HCEC 1CT (cell line): Measurements from ENCODE around the gene EMC9.
A peak's percentile ranks its signal among the peaks of the same experiment; 100 is the strongest.

Source experiments
- DNase-seq: peaks from one replicate; pipeline ENCODE4 v3.0.0-alpha.2; 2017

EMC9 gene

DNA sequence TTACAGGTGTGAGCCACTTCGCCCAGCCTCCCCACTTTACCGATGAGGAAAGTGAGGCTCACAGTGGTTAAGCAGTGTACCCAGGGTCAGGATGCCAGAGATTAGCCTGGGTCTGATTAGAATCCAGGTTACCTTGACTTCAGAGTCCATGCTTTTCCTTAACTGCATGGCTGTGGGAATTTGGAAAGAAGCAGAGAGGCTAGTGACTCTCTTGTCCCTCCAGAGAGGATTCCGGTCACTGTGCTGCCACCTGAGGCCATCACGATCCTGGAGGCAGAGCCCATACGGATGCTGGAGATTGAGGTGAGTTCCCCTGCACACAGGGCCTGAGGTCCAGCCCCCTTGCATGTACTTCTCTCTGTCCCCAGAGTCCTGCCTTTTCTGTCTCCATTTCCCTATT, 35.2 kb upstream of the EMC9 start:
- no peak for DNase-seq

DNA sequence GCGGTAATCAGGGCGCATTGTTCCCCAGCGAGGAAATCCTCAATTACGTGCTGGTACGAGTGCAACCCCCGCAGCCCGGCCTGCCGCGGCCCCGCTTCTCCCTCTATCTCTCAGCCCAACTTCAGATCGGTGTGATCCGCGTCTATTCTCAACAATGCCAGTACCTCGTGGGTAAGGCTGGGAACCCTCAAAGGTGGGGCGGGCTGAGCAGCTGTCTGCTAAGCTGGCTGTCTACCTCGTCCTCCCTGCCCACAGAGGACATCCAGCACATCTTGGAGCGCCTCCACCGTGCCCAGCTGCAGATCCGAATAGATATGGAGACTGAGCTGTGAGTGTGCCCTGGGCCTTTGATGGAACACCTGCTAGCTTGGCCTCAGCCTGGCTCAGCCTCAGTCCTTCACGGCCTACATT, 31.5 kb upstream of the EMC9 start:
- no peak for DNase-seq

DNA sequence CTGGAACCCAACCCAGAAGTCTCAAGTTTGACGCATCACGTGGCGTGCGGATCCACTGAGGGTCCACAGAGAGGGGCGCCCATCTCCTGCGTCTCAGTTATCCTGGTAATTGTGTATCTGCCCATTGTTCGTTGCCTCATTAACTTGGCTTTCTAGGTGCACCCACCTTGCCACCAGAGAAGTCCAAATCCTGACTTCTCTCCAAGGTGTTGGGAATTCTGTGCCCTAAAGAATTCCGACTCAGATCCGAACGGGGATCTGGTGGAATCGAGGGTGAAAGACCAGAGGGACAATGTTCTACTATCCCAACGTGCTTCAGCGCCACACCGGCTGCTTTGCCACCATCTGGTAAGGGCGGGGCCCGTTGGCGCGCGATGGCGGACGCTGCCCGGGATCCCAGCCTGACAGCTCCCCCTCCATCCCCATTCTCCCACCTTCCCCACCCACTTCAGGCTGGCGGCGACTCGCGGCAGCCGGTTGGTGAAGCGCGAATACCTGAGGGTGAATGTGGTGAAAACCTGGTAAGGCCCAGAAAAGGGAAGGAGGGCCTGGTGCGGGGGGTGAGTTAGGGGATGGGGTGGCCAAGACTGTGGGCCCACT, 31.0 kb upstream of the EMC9 start:
- DNase-seq: no peak

DNA sequence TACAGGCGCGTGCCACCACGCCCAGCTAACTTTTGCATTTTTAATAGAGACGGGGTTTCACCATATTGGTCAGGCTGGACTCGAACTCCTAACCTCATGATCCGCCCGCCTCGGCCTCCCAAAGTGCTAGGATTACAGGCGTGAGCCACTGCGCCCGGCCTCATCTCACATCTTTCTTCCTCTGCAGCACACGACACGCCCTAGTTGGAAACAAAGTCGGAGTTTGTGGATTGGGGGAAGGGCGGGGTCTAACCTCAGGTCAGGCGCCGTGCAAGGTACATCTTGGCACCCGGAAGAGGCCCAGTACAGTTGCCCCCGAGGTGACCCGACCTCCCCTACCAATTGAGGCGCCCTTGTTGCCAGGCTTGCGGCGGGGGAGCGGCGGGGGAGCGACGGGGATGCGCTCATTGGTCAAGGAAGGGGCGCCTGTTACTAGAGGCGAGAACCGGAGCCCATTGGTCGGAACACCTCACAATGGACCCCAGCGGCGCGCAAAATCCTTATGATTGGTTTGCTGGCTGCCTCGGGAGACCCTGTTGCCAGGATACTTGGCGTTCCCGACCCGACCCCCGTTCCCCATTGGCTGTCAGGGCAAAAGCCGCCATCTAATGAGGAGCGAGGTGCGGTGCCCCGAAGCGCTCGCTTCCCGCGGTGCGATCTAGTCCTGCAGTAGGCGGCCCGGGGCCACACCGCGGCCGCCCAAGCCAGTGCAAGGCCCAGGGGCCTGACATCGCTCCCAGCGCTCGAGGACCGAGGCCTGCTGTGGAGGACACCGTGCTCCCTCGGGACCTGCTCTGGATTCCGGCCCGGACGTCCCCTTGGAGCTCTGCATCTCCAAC, 30.2 kb upstream of the EMC9 start, which contains the start of gene REC8:
Gene REC8 (plus strand): TSS at position 659 of the 839 bp plus-strand sequence. CDS start 473 bp downstream, outside the sequence.
- DNase-seq: no peak

DNA sequence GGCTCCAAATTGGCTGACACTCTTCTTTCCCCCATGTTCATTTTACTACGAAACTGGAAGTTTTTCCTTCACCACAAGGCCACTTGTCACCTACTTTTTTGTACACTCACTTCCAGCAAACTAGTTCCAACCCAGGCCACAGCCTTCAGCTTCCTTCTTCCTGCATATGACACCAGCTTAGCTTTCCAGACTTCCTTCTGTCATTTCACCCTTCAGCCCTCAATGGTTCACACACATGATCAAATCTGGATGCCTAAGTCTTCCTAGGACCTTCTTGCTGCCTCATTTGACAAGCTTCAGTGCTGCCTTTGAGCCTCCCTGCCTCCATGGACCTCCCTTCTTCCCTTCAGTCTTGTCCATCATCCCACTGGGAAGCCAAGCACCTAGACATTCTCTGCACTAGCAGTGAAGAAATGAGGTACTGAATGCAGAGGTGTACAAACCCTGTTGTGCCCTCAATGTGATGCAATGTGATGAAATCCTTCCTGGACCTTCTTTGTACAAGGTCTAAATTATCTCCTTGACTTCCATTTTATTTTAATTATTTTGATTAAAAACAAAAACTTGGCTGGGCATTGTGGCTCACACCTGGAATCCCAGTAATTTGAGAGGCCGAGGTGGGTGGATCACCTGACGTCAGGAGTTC, 26.2 kb upstream of the EMC9 start:
- no peak for DNase-seq

DNA sequence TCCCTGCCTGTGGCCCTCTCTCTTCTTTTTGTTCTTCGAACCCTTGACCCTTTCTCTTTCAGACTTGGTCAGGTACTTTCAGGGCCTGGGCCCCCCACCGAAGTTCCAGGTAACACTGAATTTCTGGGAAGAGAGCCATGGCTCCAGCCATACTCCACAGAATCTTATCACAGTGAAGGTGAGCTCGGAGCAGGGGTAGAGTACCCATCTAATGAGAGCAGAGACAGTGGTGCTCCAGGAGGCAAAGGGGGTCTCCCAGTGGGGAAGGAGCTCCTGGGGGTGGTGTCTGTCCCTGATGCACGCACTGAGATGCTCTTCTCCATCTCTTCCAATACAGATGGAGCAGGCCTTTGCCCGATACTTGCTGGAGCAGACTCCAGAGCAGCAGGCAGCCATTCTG, 24.4 kb upstream of the EMC9 start:
- DNase-seq: no peak

DNA sequence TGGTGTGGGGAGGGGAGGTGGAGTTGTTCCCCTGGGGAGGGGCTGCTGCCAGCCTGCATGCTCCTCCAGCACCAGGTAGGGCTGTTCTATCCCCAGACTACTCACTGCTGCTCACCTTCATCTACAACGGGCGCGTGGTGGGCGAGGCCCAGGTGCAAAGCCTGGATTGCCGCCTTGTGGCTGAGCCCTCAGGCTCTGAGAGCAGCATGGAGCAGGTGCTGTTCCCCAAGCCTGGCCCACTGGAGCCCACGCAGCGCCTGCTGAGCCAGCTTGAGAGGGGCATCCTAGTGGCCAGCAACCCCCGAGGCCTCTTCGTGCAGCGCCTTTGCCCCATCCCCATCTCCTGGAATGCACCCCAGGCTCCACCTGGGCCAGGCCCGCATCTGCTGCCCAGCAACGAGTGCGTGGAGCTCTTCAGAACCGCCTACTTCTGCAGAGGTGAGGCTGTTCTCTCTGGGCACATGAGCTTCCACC, 23.2 kb upstream of the EMC9 start:
- DNase-seq: no peak

DNA sequence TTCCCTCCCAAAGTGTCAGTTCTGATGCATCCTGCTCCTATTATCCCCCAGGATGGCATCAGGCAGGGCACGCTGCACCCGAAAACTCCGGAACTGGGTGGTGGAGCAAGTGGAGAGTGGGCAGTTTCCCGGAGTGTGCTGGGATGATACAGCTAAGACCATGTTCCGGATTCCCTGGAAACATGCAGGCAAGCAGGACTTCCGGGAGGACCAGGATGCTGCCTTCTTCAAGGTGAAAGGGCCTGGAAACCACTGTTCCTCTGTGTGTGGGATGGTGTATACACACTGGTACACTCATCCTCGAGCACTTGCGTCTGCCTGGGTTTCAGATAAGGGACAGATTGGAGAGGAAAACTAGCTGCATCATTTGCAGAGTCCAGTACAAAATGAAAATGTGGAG, 20.7 kb upstream of the EMC9 start:
- no peak for DNase-seq

DNA sequence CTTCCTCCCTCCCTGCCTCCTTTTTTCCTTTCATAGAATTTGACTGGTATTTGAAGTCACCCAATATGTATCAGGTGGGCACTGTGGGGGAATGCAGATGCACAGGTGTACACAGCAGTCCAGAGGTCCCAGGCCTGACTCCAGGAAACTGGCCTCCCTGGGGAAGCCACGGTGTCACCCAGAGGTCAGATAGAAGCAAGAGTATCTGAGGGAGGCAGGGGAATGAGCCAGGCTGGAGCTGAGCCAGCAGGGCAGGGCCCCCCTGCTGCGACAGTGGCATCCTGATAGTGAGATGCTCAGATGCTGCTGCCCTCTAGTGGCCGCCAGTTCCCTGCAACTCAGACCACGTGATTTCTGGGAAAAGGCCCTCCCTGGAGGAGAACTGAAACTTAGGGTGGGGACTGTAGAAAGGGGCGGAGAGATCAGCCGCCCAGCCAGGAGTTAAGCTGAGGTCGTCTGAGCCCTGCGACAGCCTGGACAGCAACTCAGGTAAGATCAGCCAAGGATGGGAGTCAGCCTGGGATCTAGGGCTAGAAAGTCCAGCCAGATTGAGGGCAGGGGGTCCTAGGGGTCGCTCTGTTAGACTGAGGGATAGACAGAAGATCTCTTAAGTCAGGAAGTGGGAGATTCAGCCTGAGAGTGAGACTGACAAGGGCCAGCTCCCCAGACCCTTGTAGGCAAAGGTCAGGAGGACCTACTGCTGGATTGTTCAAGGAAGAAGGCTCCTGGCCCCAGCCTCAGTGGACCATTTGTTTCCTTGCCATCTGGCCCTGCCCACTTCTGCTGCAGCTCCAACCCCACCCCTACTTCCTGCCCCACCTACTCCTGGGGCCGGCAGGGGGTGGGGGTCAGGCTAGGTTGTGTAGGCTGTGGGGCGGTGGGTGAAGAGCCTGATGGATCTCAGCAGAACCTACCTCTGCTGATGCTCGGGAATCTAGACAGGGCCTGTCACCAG, 19.7 kb upstream of the EMC9 start, which contains the start of gene IRF9:
Gene IRF9 (plus strand): TSS at position 416 of the 955 bp plus-strand sequence. CDS start 880 bp downstream, outside the sequence.
- peak; percentile 86 for DNase-seq

DNA sequence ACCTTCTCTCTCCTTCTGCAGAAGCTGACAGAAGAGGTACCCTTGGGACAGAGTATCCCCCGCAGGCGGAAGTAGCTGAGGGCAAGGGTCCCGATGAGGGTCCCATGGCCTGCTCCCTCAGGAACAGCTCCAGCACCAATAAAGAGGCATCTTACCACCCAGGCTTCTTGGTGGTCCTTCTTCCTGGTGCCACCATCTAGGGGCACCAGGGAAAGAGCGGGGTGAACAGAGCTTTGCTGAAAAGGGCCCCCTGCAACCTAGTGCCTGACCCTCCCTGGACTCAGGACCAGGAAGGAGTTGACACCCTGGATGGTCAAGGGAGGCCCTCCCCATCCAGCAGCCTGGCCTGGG, 19.1 kb upstream of the EMC9 start:
- DNase-seq: no peak

DNA sequence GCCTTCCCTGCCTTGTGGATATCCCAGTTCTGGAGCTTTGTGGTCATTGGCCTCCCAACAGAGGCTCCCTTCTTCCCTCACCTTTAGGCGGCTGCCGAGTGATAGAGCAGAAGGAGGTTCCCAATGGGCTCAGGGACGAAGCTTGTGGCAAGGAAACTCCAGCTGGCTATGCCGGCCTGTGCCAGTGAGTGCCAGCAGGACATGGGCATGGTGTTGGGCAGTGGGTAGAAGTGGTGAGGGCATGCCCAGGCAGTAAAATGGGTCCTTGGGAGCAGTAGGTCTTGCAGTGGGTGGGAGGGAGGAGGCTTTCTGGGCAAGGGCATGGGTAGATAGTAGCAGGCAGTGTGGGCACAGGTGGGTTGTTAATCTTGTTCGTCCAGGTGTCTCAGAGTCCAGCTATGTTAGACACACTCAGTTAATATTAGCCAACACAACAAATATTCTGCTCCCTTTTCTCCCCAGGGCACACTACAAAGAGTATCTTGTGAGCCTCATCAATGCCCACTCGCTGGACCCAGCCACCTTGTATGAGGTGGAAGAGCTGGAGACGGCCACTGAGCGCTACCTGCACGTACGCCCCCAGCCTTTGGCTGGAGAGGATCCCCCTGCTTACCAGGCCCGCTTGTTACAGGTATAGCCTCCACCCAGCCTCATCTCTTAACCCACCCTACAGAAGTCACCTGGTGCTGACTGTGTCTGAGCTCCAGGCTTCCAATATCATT, 18.5 kb upstream of the EMC9 start:
- no peak for DNase-seq

DNA sequence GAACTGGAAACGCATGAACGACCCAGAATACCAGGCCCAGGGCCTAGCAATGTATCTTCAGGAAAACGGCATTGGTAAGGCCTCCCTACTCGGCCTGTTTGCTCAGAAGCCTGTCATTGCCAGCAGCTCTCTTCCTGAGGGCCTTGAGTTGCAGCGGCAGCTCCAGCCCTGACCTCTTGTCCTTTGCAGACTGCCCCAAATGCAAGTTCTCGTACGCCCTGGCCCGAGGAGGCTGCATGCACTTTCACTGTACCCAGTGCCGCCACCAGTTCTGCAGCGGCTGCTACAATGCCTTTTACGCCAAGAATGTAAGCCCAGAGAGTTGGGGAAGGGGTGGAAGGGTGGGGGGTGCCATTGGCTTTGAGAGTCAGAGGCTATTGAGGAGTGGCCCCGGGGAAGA, 15.9 kb upstream of the EMC9 start:
- no peak for DNase-seq

DNA sequence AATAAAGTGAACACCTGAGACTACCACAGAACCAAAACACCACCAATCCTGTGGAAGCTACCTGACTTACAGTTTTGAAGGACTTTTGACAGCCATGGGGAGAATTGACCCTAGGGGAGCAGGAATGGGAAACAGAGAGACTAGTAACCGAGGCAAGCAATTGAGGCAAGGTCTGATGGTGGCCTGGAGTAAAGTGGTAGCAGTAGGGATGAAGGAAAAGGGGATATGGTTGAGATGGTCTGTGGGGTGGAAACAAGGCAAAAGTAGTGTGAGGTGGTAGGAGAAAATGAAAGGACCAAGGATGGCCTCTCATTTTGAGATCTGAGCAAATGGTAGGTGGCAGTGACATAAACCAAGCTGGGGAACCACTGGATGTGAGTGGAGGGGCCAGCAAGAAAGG, 15.4 kb upstream of the EMC9 start:
- DNase-seq: no peak

DNA sequence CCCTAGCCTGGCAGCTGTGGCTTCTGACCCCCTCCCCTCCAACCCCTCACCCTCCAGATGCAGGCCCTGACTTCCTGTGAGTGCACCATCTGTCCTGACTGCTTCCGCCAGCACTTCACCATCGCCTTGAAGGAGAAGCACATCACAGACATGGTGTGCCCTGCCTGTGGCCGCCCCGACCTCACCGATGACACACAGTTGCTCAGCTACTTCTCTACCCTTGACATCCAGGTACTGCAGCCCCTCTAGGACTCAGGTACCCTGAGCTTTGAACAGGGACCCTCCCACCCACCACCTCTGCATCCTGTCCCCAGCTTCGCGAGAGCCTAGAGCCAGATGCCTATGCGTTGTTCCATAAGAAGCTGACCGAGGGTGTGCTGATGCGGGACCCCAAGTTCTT, 13.7 kb upstream of the EMC9 start:
- no peak for DNase-seq

DNA sequence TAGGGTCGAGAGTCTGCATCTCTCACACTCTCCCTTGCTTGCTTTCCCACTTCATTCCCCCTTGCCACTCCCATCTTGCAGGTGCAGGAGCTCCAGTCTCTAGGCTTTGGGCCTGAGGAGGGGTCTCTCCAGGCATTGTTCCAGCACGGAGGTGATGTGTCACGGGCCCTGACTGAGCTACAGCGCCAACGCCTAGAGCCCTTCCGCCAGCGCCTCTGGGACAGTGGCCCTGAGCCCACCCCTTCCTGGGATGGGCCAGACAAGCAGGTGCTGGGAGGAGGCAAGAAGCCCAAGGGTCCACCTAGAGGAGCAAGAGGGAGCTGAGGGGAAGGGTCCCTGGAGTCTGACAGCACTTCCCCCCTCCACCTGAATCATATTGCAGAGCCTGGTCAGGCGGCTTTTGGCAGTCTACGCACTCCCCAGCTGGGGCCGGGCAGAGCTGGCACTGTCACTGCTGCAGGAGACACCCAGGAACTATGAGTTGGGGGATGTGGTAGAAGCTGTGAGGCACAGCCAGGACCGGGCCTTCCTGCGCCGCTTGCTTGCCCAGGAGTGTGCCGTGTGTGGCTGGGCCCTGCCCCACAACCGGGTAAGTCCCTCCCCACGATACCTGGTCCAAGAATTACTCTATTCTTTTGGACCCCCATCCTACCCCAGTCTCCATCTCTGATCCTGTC, 10.2 kb upstream of the EMC9 start:
- no peak for DNase-seq

DNA sequence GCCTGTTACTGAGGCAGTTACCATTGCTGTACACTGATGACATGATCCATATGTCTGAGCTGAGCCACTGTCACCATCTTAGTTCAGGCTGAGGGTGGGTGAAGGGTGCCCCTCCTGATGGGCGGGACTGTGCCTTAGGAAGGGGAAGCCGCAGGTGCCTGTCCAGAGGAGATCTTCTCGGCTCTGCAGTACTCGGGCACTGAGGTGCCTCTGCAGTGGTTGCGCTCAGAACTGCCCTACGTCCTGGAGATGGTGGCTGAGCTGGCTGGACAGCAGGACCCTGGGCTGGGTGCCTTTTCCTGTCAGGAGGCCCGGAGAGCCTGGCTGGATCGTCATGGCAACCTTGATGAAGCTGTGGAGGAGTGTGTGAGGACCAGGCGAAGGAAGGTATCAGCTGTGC, 9.6 kb upstream of the EMC9 start:
- no peak for DNase-seq

DNA sequence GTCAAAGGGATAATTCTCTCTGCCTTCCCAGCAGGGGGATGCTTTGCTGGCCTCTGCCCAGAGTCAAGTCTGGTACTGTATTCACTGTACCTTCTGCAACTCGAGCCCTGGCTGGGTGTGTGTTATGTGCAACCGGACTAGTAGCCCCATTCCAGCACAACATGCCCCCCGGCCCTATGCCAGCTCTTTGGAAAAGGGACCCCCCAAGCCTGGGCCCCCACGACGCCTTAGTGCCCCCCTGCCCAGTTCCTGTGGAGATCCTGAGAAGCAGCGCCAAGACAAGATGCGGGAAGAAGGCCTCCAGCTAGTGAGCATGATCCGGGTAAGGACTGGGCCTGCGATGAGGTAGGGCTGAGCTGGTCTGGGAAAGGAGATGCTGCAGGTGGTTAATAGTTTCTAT, 9.2 kb upstream of the EMC9 start:
- no peak for DNase-seq

DNA sequence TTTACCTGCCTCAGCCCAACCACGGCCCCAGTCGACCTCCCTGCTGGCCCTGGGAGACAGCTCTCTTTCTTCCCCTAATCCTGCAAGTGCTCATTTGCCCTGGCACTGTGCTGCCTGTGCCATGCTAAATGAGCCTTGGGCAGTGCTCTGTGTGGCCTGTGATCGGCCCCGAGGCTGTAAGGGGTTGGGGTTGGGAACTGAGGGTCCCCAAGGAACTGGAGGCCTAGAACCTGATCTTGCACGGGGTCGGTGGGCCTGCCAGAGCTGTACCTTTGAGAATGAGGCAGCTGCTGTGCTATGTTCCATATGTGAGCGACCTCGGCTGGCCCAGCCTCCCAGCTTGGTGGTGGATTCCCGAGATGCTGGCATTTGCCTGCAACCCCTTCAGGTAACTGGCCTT, 8.7 kb upstream of the EMC9 start:
- no peak for DNase-seq

DNA sequence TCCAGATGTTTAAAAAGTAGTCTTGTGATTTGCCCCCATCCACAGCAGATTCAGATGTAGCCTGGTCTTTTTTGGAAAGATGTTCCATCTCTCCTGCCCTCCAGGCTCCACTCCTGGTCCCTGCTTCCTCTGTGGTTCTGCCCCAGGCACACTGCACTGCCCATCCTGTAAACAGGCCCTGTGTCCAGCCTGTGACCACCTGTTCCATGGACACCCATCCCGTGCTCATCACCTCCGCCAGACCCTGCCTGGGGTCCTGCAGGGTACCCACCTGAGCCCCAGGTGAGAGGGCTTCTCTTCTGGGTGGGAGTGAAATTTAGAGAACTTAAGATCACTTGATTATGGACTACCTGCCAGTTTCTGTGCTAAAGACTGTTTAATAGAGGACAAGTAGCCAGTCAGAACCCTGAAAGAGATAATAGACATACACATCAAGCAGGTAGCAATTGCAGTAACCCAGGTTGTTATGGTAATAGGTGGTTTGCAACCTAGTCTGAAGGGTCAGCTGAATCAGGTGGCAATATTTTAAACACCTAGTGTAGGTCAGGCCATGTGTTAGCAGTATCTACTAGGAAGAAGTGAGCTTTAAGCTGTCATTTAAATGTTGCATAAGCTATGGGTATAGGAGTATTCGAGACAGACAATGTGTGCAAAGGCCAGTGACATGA, 8.0 kb upstream of the EMC9 start:
- no peak for DNase-seq

DNA sequence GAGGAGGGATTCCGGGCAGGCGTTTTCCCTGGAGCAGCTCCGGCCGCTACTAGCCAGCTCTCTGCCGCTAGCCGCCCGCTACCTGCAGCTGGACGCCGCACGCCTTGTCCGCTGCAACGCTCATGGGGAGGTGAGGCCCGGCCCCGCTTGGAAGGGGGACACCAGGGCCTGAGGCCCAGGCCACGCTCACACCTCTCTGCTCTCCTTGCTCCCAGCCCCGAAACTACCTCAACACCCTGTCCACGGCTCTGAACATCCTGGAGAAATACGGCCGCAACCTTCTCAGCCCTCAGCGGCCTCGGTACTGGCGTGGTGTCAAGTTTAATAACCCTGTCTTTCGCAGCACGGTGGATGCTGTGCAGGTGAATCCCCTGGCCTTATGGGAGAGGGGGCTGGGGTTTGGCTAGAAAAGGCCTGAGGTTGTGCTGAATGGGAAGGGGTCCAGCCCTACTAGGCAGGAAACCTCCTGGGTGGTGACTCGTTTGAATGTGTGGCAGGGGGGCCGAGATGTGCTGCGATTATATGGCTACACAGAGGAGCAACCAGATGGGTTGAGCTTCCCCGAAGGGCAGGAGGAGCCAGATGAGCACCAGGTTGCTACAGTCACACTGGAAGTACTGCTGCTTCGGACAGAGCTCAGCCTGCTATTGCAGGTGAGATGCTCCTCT, 6.5 kb upstream of the EMC9 start:
- no peak for DNase-seq
